ENCODE measurements around the gene BCL2A1. TPM values are rescaled to one million over a fixed set of nuclear protein-coding genes. Genes with fewer than 3 reads are reported as not detected.

The BCL2A1 gene
- total RNA-seq, 1 experiment from 2014 or later: 16.9 TPM

GRCh38 chr15:79988448-79989117 lies 17.6 kb upstream of the BCL2A1 start:
- no peak for TF ChIP-seq EZH2 (IDR thresholded peaks at IDR 0.05; ENCODE audit: low read length, unreplicated experiment)
- TF ChIP-seq, protein P1, sequence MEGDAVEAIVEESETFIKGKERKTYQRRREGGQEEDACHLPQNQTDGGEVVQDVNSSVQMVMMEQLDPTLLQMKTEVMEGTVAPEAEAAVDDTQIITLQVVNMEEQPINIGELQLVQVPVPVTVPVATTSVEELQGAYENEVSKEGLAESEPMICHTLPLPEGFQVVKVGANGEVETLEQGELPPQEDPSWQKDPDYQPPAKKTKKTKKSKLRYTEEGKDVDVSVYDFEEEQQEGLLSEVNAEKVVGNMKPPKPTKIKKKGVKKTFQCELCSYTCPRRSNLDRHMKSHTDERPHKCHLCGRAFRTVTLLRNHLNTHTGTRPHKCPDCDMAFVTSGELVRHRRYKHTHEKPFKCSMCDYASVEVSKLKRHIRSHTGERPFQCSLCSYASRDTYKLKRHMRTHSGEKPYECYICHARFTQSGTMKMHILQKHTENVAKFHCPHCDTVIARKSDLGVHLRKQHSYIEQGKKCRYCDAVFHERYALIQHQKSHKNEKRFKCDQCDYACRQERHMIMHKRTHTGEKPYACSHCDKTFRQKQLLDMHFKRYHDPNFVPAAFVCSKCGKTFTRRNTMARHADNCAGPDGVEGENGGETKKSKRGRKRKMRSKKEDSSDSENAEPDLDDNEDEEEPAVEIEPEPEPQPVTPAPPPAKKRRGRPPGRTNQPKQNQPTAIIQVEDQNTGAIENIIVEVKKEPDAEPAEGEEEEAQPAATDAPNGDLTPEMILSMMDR (conservative IDR thresholded peaks at IDR 0.05; ENCODE audit: low read depth, low read length): no peak
- no peak for TF ChIP-seq EZH2phosphoT487 (IDR thresholded peaks at IDR 0.05; ENCODE audit: borderline replicate concordance, low read length)
- Histone ChIP-seq H3F3A (ENCODE audit: low read length, unreplicated experiment) (no peaks in the 10 kb centered on the region), H4K20me1 (ENCODE audit: low read length) (no peaks in the 10 kb centered on the region), H3K9me3 (ENCODE audit: low read length) (no peaks in the 10 kb centered on the region), H3K4me3 (ENCODE audit: low read length) (no peak overlapping the region), H3K4me2 (ENCODE audit: low read length) (no peak overlapping the region), H2AFZ (ENCODE audit: low read length) (no peak overlapping the region), H3K4me1 (ENCODE audit: insufficient read depth, low read length) (no peaks in the 10 kb centered on the region), H3K27me3 (ENCODE audit: low read length) (no peaks in the 10 kb centered on the region), H3K9ac (ENCODE audit: low read length) (no peak overlapping the region), H3K27ac (ENCODE audit: low read length) (no peak overlapping the region), H3K79me2 (ENCODE audit: low read length) (no peaks in the 10 kb centered on the region), H3K36me3 (ENCODE audit: low read depth, low read length) (no peaks in the 10 kb centered on the region), H3K9me2 (replicated peaks; ENCODE audit: low read length) (no peaks in the 10 kb centered on the region)
- ChIA-PET POLR2A (ENCODE audit: unreplicated experiment) (no interaction called here), CTCF (no interaction called here)
- DNase-seq: no peak
- BruUV-seq (replicated peaks): no TSS peak
- no peak for ATAC-seq
- intact Hi-C loops (cut with micrococcal nuclease): no loop called here

DNA sequence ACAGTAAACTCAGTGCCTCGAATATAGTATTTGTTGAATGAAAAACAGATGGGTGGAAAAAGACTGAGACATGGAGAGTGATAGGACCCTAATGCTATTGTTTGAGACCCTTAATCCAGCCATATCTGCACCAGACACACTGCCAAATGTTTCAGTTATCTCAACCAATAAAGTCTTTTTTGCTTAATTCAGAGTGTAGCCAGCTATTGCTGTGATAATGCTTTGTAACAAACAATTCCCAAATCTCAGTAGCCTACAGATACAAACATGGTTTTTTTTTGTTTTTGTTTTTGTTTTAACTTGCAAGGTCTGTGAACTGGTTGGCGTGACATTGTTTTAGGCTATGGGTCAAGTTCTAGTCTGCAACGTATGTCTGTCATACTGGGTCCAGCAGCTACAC lies 17.0 kb upstream of the BCL2A1 start:
- Histone ChIP-seq H3K4me3 (ENCODE audit: low read length) (no peak overlapping the region), H3K4me2 (ENCODE audit: low read length) (no peak overlapping the region), H3K36me3 (ENCODE audit: low read depth, low read length) (no peaks in the 10 kb centered on the region), H2AFZ (ENCODE audit: low read length) (no peak overlapping the region), H3F3A (ENCODE audit: low read length, unreplicated experiment) (no peaks in the 10 kb centered on the region), H3K9ac (ENCODE audit: low read length) (no peak overlapping the region), H3K9me2 (replicated peaks; ENCODE audit: low read length) (no peaks in the 10 kb centered on the region), H3K27me3 (ENCODE audit: low read length) (no peaks in the 10 kb centered on the region), H3K4me1 (ENCODE audit: insufficient read depth, low read length) (no peaks in the 10 kb centered on the region), H4K20me1 (ENCODE audit: low read length) (no peaks in the 10 kb centered on the region), H3K9me3 (ENCODE audit: low read length) (no peaks in the 10 kb centered on the region), H3K27ac (ENCODE audit: low read length) (no peak overlapping the region), H3K79me2 (ENCODE audit: low read length) (no peaks in the 10 kb centered on the region)
- CTCF ChIA-PET: no interaction called here
- DNase-seq (no peak), ATAC-seq (no peak)
- intact Hi-C loops (cut with micrococcal nuclease): no loop called here
- BruUV-seq (replicated peaks): no TSS peak
- POLR2A ChIA-PET (ENCODE audit: unreplicated experiment): no interaction called here
- TF ChIP-seq, protein P1 (conservative IDR thresholded peaks at IDR 0.05; ENCODE audit: low read depth, low read length): no peak
- no peak for TF ChIP-seq EZH2phosphoT487 (IDR thresholded peaks at IDR 0.05; ENCODE audit: borderline replicate concordance, low read length)
- no peak for TF ChIP-seq EZH2 (IDR thresholded peaks at IDR 0.05; ENCODE audit: low read length, unreplicated experiment)

DNA sequence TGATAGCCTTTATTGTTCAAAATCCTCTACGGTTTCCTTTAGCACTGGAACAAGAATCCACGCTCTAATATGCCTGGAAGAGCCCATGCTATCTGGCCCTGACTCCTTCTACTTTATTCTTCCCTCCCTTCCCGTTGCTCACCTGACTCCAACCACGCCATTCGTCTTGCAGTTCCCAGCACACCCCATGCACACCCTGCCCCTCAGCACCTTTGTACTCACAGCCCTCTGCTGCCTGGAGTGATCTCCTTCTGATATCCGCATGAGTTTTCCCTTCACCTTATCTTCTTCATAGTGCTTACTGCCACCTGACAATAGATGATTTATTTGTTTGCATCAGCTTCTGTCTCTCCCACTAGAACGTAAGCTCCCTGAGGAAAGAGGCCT lies 16.6 kb upstream of the BCL2A1 start:
- no peaks in the 10 kb centered on the region for H3K79me2 ChIP-seq (ENCODE audit: low read length)
- H3F3A ChIP-seq (ENCODE audit: low read length, unreplicated experiment): no peaks in the 10 kb centered on the region
- no peak overlapping the region for H3K27ac ChIP-seq (ENCODE audit: low read length)
- no peak for ATAC-seq
- H3K4me3 ChIP-seq (ENCODE audit: low read length): no peak overlapping the region
- H2AFZ ChIP-seq (ENCODE audit: low read length): no peak overlapping the region
- no peaks in the 10 kb centered on the region for H3K4me1 ChIP-seq (ENCODE audit: insufficient read depth, low read length)
- DNase-seq: no peak
- intact Hi-C loops (cut with micrococcal nuclease): no loop called here
- no peak overlapping the region for H3K4me2 ChIP-seq (ENCODE audit: low read length)
- ChIA-PET POLR2A (ENCODE audit: unreplicated experiment) (no interaction called here), CTCF (no interaction called here)
- H3K9me3 ChIP-seq (ENCODE audit: low read length): no peaks in the 10 kb centered on the region
- TF ChIP-seq EZH2 (IDR thresholded peaks at IDR 0.05; ENCODE audit: low read length, unreplicated experiment) (no peak), EZH2phosphoT487 (IDR thresholded peaks at IDR 0.05; ENCODE audit: borderline replicate concordance, low read length) (no peak)
- TF ChIP-seq, protein P1 (conservative IDR thresholded peaks at IDR 0.05; ENCODE audit: low read depth, low read length): no peak
- H3K36me3 ChIP-seq (ENCODE audit: low read depth, low read length): no peaks in the 10 kb centered on the region
- H3K27me3 ChIP-seq (ENCODE audit: low read length): no peaks in the 10 kb centered on the region
- BruUV-seq (replicated peaks): no TSS peak
- H4K20me1 ChIP-seq (ENCODE audit: low read length): no peaks in the 10 kb centered on the region
- no peaks in the 10 kb centered on the region for H3K9me2 ChIP-seq (replicated peaks; ENCODE audit: low read length)
- no peak overlapping the region for H3K9ac ChIP-seq (ENCODE audit: low read length)
